NCI-H510A (cell line): ENCODE data around the gene SELENOM.
A peak's percentile ranks its signal among the peaks of the same experiment; 100 is the strongest.
"Not testable (repeated sequence)": the region's sequence is repeated elsewhere in the genome, so short reads cannot be mapped to it uniquely, and the experiment has no call there.

Source experiments
- DNase-seq: peaks from one replicate; lab custom pipeline; 2025; lab: John Stamatoyannopoulos, UW

The SELENOM gene

GRCh38 chr22:31090217-31091085 is 16.9 kb downstream of the SELENOM start:
- no peak for DNase-seq

DNA sequence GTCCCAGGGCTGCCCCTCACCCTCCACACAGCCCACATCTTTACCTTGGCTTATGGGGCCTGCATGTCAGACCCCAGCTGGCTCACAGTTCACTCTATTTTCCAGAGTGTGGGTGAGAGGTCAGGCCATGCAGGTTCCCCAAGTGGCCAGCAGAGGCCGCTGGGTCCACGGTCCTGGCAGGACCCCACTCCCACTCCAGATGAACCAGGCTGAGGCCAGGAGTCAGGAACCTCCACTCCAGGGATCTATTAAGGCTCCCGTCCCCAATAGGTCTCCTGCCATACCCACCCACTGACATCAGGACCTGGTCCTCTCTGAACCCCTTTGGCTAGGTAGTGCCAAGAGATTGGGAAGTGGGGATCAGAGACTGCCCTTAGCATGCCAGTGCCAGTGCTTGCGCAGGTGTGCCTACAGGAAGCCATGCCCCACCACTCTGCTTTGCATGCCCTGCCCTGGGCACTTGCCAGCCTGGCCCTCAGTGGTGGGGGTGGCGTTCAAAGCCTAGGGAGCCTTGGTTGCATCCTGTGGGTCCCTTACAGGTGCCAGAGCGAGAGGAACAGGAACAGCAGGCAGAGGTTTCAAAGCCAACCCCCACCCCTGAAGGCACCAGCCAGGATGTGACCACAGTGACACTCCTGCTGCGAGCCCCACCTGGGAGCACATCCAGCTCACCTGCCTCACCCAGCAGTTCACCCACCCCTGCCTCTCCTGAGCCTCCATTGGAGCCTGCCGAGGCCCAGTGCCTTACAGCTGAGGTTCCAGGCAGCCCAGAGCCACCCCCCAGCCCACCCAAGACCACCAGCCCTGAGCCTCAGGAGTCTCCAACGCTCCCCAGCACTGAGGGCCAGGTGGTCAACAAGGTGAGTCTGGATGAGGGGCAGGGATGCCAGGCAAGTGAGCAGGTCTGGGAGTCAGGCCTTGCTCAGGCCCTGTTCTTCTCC is 17.9 kb downstream of the SELENOM start:
- DNase-seq = no peak

GRCh38 chr22:31088233-31088986 is 19.0 kb downstream of the SELENOM start:
- no peak for DNase-seq

GRCh38 chr22:31087744-31088215 is 19.6 kb downstream of the SELENOM start:
- no peak for DNase-seq

GRCh38 chr22:31086703-31087330 is 20.6 kb downstream of the SELENOM start:
- no peak for DNase-seq

DNA sequence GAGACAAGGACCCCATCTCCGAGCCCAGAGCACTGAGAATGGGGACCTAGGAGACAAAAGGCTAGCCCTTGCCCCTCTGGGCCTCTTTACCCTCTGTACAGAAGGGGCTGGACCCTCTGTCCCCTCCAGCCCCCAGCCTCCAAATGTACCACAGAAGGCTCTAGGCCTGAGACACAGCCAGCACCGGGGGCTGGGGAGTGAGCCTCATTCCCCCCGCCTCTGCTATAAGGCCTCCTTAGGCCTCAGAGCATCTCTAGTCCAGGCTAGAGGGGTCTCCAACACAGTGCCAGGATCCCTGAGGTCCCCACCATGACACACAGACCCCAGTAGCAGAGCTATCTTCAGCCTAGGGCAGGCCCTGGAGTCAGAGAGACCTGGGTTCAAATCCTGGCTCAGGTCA is 21.4 kb downstream of the SELENOM start:
- no peak for DNase-seq

GRCh38 chr22:31085493-31085824 is 21.9 kb downstream of the SELENOM start:
- DNase-seq = no peak

- DNase-seq = no peak
These were observed 22.4 kb downstream of the SELENOM start for GRCh38 chr22:31084811-31085492.

- DNase-seq = no peak
These were observed 23.2 kb downstream of the SELENOM start for GRCh38 chr22:31083923-31084810.

DNA sequence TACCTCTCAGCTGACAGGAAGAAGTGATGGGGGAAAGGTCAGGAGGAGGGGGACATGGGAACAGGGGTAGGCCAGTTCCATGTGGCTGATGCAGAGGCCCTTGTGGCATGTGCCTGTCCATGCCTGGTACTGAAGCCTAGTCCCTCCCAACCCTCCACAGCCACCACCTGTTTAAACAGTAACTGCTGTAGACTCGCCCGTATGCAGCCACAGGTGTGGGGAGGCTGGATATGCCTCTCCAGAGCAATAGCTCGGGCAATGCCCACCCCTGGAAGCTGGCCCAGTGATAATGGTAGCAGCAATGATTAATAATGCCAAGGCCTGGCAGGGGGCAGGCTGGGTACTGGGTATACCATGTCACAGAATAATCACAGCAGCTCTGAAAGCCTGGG is 24.0 kb downstream of the SELENOM start:
- peak; percentile 50 for DNase-seq

- DNase-seq = peak; percentile 25
These were observed 24.6 kb downstream of the SELENOM start for GRCh38 chr22:31082606-31083376.

- DNase-seq = no peak
These were observed 25.3 kb downstream of the SELENOM start for GRCh38 chr22:31081963-31082605.

DNA sequence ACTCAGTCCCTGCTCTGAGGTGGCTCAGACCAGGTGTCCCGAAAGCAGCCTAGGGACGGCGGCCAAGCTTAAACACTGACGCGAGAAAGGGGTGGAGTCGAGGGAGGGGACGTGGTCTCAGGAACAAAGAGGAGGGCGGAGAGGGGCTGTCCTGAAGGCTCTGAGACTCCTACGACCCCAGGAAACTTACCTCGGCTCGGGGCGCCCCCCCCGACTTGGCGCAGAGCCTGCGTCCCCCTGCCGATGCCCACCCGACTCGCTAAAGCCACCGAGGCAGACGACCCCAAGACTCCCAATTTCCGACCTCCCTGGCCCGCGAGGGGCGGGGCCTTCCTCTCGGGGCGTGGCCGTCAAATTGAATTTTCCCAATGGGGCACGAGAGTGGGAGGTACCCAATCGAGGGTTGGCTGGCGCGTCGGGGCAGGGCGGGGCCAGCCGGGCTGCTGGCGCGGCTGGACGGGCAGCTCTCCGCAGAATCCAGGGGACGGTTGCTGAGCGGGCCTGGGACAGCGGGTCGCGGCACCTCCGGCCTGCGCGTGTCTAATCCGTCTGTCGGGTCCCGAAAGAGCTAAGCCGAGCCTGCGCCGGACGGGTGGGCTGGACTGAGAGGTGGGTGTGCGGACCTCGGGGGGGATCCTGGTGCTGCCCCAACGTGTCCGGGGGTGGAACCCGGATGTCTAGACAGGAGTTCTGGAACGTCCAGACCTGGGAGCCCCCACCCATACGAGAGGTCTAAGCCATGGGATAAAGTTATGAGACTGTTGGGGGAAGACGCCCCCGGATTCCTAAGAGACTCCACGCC is 26.3 kb downstream of the SELENOM start, which contains the start of gene SMTN:
TSS of gene SMTN (plus strand) at position 471 of the 802 bp plus-strand sequence. CDS start 1,941 bp downstream, outside the sequence.
- peak; percentile 71 for DNase-seq

GRCh38 chr22:31080164-31080847 is 27.1 kb downstream of the SELENOM start:
- no peak for DNase-seq

GRCh38 chr22:31079095-31079642 is 28.2 kb downstream of the SELENOM start:
- DNase-seq = peak; percentile 28

- DNase-seq = not testable (repeated sequence)
These were observed 29.0 kb downstream of the SELENOM start for GRCh38 chr22:31078389-31078788.

DNA sequence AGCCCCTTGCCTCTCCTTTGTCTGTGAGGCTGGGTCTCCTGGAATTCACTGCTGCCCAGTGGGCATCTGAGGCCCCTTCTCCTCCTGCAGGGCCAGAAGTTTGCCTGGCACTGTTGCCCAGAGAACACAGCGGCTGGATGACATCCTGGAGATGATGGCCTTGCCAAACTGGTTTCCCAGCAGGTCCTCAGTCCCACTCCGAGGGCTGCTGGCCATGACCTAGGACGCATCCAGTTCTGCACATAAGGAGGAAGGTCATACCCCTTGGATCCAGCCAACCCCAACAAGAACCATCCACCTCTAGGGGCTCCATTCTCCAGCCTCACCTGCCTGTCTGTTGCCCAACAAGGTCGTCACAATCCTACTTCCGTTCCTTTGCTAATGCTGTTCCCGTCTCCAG is 29.7 kb downstream of the SELENOM start:
- DNase-seq = no peak
